NCI-H2029 treated with DMSO at 0.1 percent for 48 hours (cell line): ENCODE measurements around the gene FBN2.
"Not testable (repeated sequence)": the region's sequence is repeated elsewhere in the genome, so short reads cannot be mapped to it uniquely, and the experiment has no call there.

Source experiments
- DNase-seq: peaks from one replicate; lab custom pipeline; 2025; lab: John Stamatoyannopoulos, UW

FBN2 gene

DNA sequence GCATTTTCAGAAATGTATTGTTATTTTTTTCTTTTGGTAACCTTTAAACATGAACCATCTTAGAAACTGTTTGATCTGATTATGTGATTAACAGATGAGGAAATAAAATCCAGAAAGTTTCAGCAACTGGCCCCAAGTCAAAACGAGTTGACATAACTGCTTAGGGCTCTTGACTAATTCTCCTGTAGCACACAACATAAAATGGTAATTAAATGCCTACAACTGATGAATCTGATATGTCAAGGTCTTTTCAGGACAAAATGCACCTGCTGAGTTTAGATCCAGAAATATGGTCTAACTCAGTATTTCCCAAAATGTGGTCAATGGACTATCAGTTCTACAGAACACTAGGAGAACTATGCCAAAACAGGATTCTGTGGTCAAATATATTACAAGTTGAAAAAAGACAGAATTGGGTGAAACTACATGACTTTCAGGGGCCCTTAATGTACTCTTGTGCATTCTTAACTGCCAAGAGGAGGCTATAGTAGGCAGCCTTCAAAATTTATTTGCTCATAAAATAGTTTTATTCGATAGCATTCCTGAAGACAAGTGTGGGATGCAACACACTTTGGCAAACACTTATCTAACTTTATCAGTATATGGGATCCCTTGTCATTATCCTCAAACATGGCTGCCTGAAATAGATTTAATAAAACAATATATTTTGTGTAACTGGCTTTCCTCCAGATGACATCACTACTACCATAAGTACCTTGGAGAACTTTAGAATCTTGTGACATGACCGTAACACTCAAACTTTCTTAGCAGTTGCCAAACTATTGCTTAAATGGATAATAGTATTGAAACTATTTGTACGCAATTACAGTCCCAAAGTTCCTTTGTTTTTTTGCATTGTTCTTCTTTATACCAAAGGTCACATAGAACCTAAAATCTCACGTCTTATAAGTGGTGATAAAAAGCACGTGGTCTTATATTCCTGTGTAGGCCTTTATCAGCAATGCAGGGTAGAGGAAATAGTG is 59.4 kb downstream of the FBN2 start:
- no peak for DNase-seq

DNA sequence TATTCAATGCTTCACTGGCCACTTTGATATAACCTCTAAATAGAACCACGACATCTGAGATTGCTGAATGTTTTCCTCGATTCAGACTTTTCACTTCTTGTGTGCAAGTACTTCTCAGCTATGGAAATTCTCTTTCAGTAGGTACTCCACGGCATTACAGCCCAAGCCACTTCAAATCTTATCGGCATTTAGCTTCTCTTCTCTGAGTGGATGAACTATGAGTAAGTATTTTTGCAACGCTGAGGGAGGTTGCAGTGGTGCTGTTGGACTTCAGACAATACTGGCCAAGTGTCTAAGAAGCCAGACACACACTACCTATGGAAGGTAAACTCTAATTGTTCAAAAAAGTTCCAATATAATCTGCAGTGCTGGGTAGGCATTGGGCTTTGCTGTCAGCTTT is 60.1 kb downstream of the FBN2 start:
- no peak for DNase-seq

DNA sequence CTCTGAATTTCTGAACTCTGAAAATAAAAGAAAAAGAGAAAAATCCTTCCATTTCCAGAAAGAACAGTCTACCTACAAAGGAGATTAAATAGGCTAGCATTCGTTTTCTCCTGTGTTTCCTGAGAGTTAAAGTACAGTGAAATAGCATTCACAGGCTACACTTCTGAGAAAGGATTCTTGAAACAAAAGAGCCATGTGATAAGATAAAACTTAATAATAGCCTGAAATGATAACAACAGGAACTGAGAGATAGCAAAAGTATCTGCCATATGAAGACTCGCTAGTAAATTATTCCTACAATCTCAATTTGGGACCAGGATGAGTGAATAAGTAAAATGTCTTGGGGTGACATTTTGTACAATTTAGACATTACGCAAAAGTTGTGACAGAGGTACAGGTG is 62.4 kb downstream of the FBN2 start:
- no peak for DNase-seq

DNA sequence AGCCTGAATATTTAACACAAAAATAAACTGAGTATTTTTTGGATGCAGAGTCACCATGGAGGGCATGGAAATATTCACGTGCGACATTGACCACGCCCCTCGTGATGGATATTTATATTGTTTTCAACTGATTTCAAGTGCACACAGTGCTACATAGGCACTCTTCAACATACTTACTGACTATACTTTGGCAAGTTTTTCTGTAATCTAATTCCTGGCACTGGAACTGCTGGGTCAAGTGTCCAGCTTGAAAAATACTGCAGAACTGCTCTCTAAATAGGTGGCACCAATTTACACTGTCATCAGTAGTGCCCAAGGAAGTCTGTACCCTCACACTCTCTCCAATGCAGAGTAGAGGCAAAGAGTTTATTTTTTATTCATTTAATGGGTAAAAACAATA is 65.1 kb downstream of the FBN2 start:
- no peak for DNase-seq

DNA sequence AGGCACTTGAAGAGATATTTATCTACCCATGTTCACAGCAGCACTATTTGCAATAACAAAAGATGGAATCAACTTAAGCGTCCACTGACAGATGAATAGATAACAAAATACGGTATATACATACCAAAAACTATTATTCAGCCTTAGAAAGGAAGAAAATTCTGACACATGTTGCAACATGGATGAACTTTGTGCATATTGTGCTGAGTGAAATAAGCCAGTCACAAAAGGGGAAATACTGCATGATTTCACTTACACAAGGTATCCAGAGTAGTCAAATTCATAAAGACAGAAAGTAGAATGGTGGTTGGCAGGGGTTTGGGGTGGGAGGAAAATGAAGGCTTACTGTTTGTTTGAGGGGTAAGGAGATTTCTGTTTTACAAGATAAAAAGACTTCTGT is 66.0 kb downstream of the FBN2 start:
- DNase-seq = no peak

DNA sequence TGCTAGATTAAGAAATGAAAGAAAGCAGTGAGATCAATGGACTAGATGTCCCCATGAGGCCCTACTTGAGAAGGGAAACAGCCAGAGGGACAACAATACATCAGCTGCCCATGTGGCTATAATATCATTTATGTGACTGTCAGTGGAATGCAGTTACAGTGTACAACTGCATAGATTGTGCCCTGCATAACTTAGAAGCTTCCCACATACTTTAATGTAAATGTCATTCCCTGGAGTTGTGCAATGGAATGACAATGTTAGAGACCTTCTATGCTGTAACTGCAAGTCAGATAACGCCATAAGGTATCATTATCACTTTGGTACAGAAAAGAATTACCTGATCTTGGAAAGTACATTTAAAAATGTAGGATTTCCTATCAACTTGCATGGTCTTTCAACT is 67.4 kb downstream of the FBN2 start:
- DNase-seq = no peak

DNA sequence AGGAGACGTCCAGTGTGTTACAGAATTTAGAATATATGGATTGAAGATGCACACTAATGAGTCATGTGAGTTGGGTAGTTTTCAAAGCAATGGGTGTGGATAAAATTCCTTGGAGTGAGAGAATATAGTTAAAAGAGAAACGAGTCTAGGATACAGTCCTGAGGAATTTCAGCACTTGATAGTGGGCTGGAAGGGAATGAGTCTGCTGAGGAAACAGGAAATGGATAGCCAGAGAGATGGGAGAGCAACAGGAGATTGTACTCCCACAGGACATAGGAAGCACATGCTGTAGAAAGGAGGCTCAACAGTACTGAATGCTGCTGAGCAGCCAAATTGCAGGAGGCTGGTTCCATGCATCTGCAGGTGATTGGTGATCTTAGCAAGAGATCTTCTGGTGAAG is 68.1 kb downstream of the FBN2 start:
- DNase-seq = no peak

DNA sequence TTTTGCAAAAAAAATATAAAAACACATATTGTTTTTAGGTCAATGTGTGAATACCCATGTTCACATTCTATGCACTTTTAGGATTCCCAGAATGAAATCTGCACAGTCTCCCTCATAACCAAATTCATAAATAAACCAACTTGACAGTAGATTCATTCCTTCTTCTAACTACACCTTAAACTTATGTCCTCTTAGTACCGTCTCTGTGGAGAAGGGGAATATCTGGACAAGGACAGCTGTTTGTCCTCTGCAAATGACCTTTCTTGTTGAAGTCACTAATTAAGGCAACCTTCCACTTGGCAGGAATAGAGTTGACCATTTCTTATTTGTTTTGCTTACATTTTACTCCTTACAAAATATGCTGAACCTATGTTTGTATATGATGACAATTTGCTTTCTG is 71.1 kb downstream of the FBN2 start:
- no peak for DNase-seq

DNA sequence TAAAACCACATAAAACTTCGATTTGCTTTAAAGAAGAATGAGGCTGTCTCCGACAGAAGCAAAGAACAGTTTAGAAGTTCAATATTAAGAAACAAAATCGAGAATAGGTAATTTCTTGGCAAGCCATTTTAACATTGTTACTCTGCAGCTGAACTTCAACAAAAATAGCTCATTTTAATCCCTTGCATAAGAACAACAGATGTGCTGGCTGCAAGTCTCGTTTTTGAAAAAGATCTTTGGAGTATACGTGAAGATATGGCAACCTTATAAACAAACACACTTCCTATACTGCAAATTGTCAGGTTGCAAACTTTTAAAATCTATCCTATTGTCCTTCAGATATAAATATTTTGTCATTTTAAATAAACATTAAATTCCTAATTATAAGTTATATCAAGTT is 71.5 kb downstream of the FBN2 start:
- no peak for DNase-seq

DNA sequence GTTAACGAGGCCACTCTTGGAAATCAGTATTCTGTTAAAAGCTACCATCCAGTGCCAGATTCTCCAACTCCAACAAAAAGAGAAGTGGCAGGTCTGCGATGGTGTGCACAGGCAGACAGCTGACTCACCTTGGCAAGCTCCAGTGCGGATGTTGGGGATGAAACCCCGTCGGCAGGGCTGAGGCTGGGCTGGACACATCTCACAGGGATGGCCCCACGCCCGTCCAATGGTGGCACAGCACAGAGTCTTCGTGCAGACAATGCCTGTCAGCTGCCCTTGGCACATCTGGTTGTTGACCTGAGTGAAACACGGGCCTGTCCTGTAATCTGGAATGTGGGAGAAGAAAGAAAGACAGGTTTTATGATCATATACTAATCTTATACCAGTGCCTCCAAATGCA is 73.4 kb downstream of the FBN2 start:
- no peak for DNase-seq

DNA sequence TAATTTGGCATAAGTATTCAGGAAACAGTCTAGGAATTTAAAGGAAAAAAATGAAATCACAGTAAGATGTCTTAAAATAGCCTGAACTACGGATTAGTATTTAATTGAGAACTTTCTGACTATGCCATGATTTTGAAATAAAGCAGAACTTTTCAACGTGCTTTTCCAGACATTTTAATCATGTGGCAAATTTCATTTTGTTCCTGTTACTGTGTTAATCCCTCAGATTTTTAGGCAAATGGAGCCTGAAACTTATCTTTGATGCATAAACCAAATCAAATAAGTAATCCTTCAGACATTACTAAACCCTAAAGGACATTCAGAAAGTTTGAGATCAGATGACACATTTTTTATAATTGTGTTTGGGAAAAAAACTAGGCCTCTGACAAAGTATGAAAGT is 75.7 kb downstream of the FBN2 start:
- no peak for DNase-seq

DNA sequence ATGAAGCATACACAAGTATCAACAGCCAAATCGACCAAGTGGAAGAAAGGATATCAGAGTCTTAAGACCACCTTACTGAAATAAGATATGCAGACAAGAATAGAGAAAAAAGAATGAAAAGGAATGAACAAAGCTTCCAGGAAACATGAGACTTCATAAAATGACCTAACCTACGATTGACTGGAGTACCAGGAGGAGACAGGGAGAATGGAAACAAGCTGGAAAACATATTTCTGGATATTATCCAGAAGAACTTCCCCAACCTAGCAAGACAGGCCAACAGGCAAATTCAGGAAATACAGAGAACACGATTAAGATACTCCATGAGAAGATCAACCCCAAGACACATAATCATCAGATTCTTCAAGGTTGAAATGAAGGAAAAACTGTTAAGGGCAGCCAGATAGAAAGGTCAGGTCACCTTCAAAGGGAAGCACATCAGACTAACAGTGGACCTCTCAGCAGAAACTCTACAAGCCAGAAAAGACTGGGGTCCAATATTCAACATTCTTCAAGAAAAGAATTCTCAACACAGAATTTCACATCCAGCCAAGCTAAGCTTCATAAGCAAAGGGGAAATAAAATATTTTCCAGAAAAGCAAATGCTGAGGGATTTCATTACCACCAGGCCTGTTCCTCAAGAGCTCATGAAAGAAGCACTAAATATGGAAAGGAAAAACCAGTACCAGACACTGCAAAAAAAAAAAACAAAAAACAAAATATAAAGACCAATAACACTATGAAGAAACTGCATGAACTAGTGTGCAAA is 80.7 kb downstream of the FBN2 start:
- not testable (repeated sequence) for DNase-seq

DNA sequence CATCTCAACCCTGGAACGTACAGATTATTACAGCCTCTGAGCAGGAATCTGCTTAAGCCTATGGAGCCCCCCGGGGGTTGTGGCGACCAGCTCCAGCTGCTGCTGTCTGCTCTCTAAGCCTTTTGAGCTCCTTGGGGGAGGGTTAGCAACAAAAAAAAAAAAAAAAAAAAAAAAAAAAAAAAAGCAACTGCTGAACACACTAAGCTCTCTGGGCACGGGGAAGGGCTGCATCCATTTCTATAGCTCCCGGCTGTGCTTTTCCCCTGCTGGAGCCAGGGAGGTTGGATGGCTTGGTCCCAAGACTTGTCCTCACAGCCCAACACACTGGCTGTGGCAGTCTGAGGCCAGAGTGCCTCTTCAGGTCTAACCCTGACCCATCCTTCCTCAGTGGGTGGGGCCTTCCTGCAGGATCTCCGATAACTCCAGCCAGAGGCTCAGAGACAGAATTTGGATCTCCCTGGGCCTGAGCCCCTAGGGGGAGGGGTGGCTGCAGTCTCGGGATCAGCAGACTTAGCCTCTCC is 82.1 kb downstream of the FBN2 start:
- DNase-seq = no peak

DNA sequence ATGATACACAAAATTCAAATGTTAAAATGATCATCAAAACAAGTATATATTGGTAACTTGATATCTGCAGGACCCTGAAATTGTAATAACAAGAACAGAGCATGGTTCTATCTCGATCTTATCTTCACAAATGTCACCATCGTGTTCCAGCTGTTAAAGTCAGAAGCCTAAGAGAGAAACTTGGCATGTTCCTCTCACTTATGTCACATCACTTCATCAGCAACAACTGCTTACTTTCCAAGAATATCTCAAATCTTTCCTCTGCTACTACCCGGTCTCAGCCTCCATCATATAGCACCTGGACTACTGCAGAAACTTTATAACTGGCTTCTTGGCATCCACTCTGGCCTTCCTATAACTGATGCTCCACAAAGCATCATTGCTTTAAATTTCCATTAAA is 84.9 kb downstream of the FBN2 start:
- DNase-seq = no peak

DNA sequence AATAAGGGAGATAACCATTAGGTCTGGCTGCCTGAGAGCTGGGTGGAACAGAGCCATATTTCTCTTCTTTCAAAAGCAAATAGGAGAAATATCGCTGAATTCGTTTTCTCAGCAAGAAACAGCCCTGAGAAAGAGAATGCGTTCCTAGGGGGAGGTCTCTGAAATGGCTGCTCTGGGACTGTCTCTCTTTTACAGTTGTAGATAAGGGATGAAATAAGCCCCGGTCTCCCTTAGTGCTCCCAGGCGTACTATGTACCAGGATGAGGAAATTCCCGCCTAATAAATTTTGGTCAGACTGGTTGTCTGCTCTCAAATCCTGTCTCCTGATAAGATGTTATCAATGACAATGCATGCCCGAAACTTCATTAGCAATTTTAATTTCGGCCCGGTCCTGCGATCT is 90.8 kb downstream of the FBN2 start:
- not testable (repeated sequence) for DNase-seq

DNA sequence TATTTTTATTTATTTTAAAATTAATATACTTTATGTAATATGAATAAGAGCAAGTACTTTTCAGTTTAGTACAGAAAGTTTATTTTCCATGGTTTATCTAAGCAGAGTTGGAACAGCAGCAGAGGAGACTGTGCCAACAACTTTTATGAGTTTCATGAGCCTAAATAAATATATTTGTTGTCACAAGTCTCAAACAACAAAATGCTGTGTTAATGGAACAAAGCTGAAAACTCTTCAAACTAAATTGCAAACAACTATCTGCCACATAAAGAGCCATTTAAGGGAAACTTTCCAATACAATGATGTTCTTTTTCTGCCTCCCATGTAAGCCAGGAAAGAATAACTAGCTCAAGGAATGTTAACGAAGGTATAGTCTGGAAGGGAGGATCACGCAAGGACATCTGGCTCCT is 96.1 kb downstream of the FBN2 start:
- no peak for DNase-seq

DNA sequence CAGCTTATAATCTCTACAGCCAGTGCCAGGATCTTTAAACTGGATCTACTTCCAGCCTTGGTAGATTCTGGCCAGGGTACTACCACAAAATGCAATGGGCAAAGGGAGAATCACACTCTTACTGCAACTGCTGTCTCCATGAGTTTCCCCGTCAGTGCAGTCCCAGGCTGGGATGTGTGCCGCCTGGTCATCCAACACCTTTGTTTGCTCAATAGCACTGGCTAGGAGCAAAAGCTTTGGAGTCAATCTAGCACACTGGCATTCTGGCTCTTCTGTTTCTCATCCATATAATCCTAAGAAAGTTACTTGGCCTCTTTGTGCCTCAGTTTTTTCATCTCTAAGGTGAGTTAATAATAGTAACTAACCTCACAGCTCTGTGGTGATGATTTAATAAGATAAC is 96.9 kb downstream of the FBN2 start:
- no peak for DNase-seq

DNA sequence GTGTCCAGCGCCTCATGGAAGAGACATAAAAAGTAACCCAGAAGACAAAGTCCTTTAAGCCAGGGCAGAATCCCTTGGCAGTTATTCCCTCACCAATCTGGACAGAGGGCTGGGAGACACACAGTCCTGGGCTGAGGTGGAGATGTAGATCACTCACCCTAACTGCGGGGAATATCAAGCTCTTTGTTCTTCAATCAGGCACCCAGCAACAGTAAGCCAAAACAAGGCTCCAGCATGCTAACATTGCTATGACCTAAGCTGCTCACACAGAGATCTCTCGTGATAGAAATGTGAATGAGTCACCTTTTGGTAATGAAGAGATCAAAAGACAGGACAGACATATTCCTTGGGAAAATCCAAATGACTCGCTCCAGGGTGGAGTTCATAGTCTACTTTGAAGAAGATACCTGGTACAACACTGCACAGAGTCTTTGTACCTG is 101.3 kb downstream of the FBN2 start:
- DNase-seq = no peak

DNA sequence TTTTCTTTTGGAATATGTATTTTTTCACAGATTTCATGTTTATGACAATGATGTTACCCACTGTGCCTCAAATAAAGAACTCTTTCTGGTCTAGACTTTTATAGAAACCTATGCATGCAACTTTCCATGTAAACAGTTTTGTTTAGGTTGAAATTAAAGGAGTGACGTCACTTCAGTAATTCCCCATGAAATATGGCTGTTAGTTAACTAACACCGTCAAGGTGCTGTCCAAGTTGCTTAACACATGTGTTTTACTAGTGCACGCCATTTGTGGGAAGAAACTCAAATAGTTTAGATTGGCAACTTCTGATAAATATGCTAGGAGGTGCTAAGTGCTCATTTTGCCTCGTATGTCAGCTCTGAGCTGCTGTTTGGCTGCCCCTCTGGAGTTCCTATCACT is 102.2 kb downstream of the FBN2 start:
- no peak for DNase-seq

DNA sequence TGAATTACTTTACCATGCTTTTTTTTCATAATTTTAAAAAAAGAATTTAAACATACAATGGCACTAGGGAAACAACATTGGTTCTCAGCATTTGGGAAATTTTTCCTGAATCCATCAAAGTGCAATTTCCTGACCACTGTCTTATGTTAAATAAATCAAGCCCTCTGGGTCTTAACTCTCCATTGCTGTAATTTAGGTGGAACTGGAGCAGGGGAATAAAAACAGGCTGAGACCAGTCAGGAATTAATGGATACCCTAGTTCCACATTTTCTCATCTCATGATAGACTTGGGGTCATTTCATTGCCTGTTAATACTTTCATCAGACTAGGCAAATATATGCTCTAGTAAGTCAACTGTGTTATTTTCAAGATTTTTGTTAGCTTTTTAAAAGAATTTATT is 103.1 kb downstream of the FBN2 start:
- DNase-seq = no peak

DNA sequence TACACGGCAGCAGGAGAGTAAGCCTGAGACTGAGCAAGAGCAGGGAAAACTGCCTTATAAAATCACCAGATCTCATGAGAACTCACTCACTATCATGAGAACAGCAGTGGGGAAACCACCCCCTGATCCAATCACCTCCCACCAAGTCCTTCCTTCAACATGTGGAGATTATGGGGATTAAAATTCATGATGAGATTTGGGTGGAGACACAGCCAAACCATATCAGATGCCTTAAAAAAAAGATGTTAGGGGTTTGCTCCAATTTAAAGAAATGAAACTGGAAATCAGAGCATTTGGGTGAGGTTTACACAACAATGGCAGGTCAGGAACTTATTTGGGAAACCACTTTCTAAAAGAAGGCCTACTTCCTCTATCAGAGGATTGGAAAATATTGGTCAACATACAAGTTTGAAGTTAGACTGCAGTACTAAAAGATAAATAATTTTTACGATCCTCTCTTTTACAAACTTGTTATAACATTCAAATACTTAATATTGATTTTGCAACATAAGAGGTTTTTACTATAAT is 105.1 kb downstream of the FBN2 start:
- DNase-seq = no peak

DNA sequence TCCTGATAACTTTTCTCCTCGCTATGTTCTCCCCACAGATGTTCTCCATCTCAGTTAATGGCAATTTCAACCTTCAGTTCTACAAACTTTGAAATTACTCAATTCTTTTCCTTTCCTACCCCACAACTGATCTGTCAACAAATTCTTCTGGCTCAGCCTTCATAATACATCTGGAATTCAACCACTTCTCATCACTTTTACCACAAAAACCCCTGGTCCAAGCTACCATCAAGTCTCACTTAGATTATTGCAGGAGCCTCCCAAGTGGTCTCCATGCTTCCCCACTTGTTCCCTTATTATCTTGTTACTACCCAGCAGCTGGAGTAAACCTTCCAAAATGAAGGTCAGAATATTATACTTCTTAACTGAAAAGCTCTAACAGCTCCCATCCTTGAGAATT is 110.1 kb downstream of the FBN2 start:
- no peak for DNase-seq

DNA sequence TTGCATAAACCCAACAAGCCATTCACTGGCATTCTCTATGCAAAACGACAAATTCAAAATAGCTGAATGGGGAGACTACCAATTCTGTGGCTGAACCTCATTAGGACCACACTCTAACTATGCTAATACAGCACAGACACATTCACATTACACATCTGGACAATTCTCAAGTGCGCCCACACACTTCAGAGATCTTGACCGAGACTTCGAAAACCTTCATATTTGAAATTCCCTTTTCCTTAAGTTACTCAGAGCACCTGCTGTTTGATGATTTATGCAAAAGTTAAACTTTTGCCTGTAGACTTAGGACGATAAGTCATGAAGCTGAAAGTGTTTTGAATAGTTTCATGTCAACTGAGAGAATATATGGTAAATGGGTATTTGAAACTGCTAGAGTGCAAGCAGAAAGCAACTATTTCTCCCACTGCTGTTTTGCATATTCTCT is 111.9 kb downstream of the FBN2 start:
- no peak for DNase-seq
